HepG2 (cell line): Measurements from ENCODE around the gene CALM1. TPM values are rescaled to one million over a fixed set of nuclear protein-coding genes. Genes with fewer than 3 reads are reported as not detected.
A peak's percentile ranks its signal among the peaks of the same experiment; 100 is the strongest.

Experiments used
- ATF7 ChIP-seq, 2 experiments: fragments of 450-650 bp in 1 of 2; sonication (generic) in 1 of 2; formaldehyde crosslinking in 1 of 2; IDR thresholded peaks; 2 replicates each; pipeline versions ENCODE4 v1.4.0 to v1.6.1; 2016 to 2020; ENCODE audit warnings: antibody characterized with exemption in 1 of 2, mild to moderate bottlenecking in 1 of 2, missing genetic modification reagents in 1 of 2
- CHD2 ChIP-seq: IDR thresholded peaks from 2 replicates; pipeline ENCODE4 v1.6.1; 2011; ENCODE audit warnings: low read depth, low read length, improper control_type of control experiment
- DBP ChIP-seq: sonication (generic); formaldehyde crosslinking; IDR thresholded peaks from 2 replicates; pipeline ENCODE4 v1.4.0; 2020; ENCODE audit warnings: missing genetic modification reagents; ENCODE audit errors: not compliant biosample characterization
- FOXP1 ChIP-seq, 2 experiments: fragments of 450-650 bp in 1 of 2; IDR thresholded peaks; 2 replicates each; pipeline ENCODE4 v1.6.1; 2017 to 2018; ENCODE audit warnings: antibody characterized with exemption in 1 of 2
- IRX3 ChIP-seq: sonication (generic); formaldehyde crosslinking; IDR thresholded peaks from 2 replicates; pipeline ENCODE4 v1.8.1; 2023; ENCODE audit warnings: mild to moderate bottlenecking, low read depth, missing genetic modification reagents, borderline replicate concordance
- KDM5B ChIP-seq: sonication (generic); formaldehyde crosslinking; IDR thresholded peaks from 2 replicates; pipeline ENCODE4 v1.4.0; 2020; ENCODE audit warnings: missing genetic modification reagents, mild to moderate bottlenecking, borderline replicate concordance
- KLF11 ChIP-seq: IDR thresholded peaks from 2 replicates; pipeline ENCODE4 v1.6.1; 2016; ENCODE audit warnings: missing compliant biosample characterization
- MBD4 ChIP-seq: IDR thresholded peaks from 2 replicates; pipeline ENCODE4 v1.6.1; 2012; ENCODE audit warnings: low read length, inconsistent platforms, borderline replicate concordance
- MXD4 ChIP-seq: IDR thresholded peaks from 2 replicates; pipeline ENCODE4 v1.6.1; 2016; ENCODE audit warnings: mild to moderate bottlenecking, missing biosample characterization, missing genetic modification reagents
- PRMT3 ChIP-seq: sonication (generic); formaldehyde crosslinking; IDR thresholded peaks from 2 replicates; pipeline ENCODE4 v1.8.1; 2022; ENCODE audit warnings: low read depth, mild to moderate bottlenecking, moderate library complexity, missing genetic modification reagents, borderline replicate concordance
- SMC3 ChIP-seq: IDR thresholded peaks from 2 replicates; pipeline ENCODE4 v1.6.1; 2011; ENCODE audit warnings: low read length, improper control_type of control experiment
- STAG1 ChIP-seq: sonication (generic); formaldehyde crosslinking; IDR thresholded peaks from 2 replicates; pipeline ENCODE4 v1.4.0; 2020; ENCODE audit warnings: missing genetic modification reagents
- ZFP82 ChIP-seq: sonication (generic); formaldehyde crosslinking; IDR thresholded peaks from 2 replicates; pipeline ENCODE4 v1.5.1; 2020; ENCODE audit warnings: mild to moderate bottlenecking, missing genetic modification reagents, borderline replicate concordance
- ZNF547 ChIP-seq: sonication (generic); formaldehyde crosslinking; IDR thresholded peaks from 2 replicates; pipeline ENCODE4 v1.5.1; 2020; ENCODE audit warnings: mild to moderate bottlenecking, missing genetic modification reagents
- ZNF703 ChIP-seq: sonication (generic); formaldehyde crosslinking; IDR thresholded peaks from 2 replicates; pipeline ENCODE4 v1.5.1; 2020; ENCODE audit warnings: missing genetic modification reagents, mild to moderate bottlenecking, moderate library complexity, borderline replicate concordance
- polyA plus RNA-seq, 8 experiments: library from polyadenylated mRNA; depleted of rRNA in 3 of 8; stranded (reverse) in 7 of 8; unstranded in 1 of 8; fragments of >200 nt; fragmentation: Illumina TruSeq in 4 of 8; extraction: Trizol in 4 of 8; gene quantifications; 2 replicates each; pipeline versions ENCODE4 v1.2.1 to v1.2.3, GENCODE V29; 2011 to 2016; ENCODE audit warnings: low read depth in 4 of 8, missing spikeins in 1 of 8, mixed read lengths in 1 of 8; ENCODE audit not compliant: insufficient read depth in 1 of 8
- total RNA-seq, 5 experiments: library from RNA; depleted of rRNA; stranded (reverse); fragments of >200 nt; fragmentation: Illumina TruSeq; extraction: Trizol; gene quantifications; 2 replicates each; pipeline ENCODE4 v1.2.3, GENCODE V29; 2016; ENCODE audit warnings: low read depth in 1 of 5
- TF ChIP-seq, protein P1 (sequence below): sonication (generic); formaldehyde crosslinking; IDR thresholded peaks from 2 replicates; pipeline ENCODE4 v1.4.0; 2020; ENCODE audit warnings: missing genetic modification reagents
- TF ChIP-seq, protein P2 (sequence below): sonication (generic); formaldehyde crosslinking; IDR thresholded peaks from 2 replicates; pipeline ENCODE4 v1.4.0; 2020; ENCODE audit warnings: missing genetic modification reagents, borderline replicate concordance

CALM1 gene
- total and polyA plus RNA-seq, 2 of the 13 experiments (the other 11 are each of a cell fraction or from before 2014, with no cell fraction given) = 110 to 238 TPM

- TF ChIP-seq FOXP1 (IDR thresholded peaks at IDR 0.05) (no peak), FOXP1 (CRISPR knock-in tag; IDR thresholded peaks at IDR 0.05) (no peak), ZFP82 (peak; percentile 86), STAG1 (CRISPR knock-in tag) (peak; percentile 38), ZNF703 (CRISPR knock-in tag) (no peak), SMC3 (no peak), DBP (CRISPR knock-in tag) (peak; percentile 68), ZNF547 (CRISPR knock-in tag) (peak; percentile 93), IRX3 (CRISPR knock-in tag) (peak; percentile 89), CHD2 (peak; percentile 91), ATF7 (IDR thresholded peaks at IDR 0.05) (no peak), ATF7 (CRISPR knock-in tag; IDR thresholded peaks at IDR 0.05) (no peak), PRMT3 (CRISPR knock-in tag) (0 out of 2 replicates have a peak, but pooled peaks have one; percentile 71), KLF11 (no peak; the same call in 1 of the 2 replicates), MBD4 (no peak), MXD4 (peak; percentile 79), KDM5B (CRISPR knock-in tag) (peak; percentile 92)
- TF ChIP-seq, protein P1, sequence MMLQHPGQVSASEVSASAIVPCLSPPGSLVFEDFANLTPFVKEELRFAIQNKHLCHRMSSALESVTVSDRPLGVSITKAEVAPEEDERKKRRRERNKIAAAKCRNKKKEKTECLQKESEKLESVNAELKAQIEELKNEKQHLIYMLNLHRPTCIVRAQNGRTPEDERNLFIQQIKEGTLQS (CRISPR knock-in tag) = 0 out of 2 replicates have a peak, but pooled peaks have one; percentile 63
- TF ChIP-seq, protein P2, sequence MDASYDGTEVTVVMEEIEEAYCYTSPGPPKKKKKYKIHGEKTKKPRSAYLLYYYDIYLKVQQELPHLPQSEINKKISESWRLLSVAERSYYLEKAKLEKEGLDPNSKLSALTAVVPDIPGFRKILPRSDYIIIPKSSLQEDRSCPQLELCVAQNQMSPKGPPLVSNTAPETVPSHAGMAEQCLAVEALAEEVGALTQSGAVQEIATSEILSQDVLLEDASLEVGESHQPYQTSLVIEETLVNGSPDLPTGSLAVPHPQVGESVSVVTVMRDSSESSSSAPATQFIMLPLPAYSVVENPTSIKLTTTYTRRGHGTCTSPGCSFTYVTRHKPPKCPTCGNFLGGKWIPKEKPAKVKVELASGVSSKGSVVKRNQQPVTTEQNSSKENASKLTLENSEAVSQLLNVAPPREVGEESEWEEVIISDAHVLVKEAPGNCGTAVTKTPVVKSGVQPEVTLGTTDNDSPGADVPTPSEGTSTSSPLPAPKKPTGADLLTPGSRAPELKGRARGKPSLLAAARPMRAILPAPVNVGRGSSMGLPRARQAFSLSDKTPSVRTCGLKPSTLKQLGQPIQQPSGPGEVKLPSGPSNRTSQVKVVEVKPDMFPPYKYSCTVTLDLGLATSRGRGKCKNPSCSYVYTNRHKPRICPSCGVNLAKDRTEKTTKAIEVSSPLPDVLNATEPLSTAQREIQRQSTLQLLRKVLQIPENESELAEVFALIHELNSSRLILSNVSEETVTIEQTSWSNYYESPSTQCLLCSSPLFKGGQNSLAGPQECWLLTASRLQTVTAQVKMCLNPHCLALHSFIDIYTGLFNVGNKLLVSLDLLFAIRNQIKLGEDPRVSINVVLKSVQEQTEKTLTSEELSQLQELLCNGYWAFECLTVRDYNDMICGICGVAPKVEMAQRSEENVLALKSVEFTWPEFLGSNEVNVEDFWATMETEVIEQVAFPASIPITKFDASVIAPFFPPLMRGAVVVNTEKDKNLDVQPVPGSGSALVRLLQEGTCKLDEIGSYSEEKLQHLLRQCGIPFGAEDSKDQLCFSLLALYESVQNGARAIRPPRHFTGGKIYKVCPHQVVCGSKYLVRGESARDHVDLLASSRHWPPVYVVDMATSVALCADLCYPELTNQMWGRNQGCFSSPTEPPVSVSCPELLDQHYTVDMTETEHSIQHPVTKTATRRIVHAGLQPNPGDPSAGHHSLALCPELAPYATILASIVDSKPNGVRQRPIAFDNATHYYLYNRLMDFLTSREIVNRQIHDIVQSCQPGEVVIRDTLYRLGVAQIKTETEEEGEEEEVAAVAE (CRISPR knock-in tag) = no peak; the same call in 1 of the 2 replicates
Observed at GRCh38 chr14:90396341-90397339, at the start of gene CALM1 (continued).
